HepG2 (cell line): ENCODE results near the gene DRC7. TPM values are rescaled to one million over a fixed set of nuclear protein-coding genes. Genes with fewer than 3 reads are reported as not detected.

Experiments used
- ARNT ChIP-seq: fragments of 450-650 bp; IDR thresholded peaks from 2 replicates; pipeline ENCODE4 v1.6.1; 2017
- ARNTL ChIP-seq: sonication (generic); formaldehyde crosslinking; IDR thresholded peaks from 2 replicates; pipeline ENCODE4 v1.4.0; 2020; ENCODE audit warnings: mild to moderate bottlenecking, missing genetic modification reagents
- CEBPB ChIP-seq: IDR thresholded peaks from 2 replicates; pipeline ENCODE4 v1.6.1; 2011; ENCODE audit warnings: low read depth, low read length, improper control_type of control experiment, borderline replicate concordance
- FOXO1 ChIP-seq: sonication (generic); formaldehyde crosslinking; IDR thresholded peaks from 2 replicates; pipeline ENCODE4 v1.4.0; 2020; ENCODE audit warnings: missing genetic modification reagents
- GABPB1 ChIP-seq: IDR thresholded peaks from 2 replicates; pipeline ENCODE4 v1.6.1; 2016; ENCODE audit warnings: mild to moderate bottlenecking, missing genetic modification reagents, moderate library complexity, missing compliant biosample characterization
- MAFF ChIP-seq: IDR thresholded peaks from 2 replicates; pipeline ENCODE4 v1.6.1; 2011; ENCODE audit warnings: low read depth, low read length, improper control_type of control experiment
- MATR3 ChIP-seq: sonication (generic); formaldehyde crosslinking; IDR thresholded peaks from 2 replicates; pipeline ENCODE4 v1.4.0; 2020; ENCODE audit warnings: missing genetic modification reagents
- MBNL3 ChIP-seq: fragments of 250-450 bp; sonication (Bioruptor Pico); conservative IDR thresholded peaks from 2 replicates; pipeline ENCODE4 v1.8.0; 2022; ENCODE audit warnings: mild to moderate bottlenecking, inconsistent platforms
- MLXIP ChIP-seq: sonication (generic); formaldehyde crosslinking; IDR thresholded peaks from 2 replicates; pipeline ENCODE4 v1.9.0; 2021; ENCODE audit warnings: missing genetic modification reagents, borderline replicate concordance
- NFKB2 ChIP-seq: sonication (generic); formaldehyde crosslinking; IDR thresholded peaks from 2 replicates; pipeline ENCODE4 v1.4.0; 2020; ENCODE audit warnings: missing genetic modification reagents, borderline replicate concordance
- NFYB ChIP-seq: sonication (generic); formaldehyde crosslinking; IDR thresholded peaks from 2 replicates; pipeline ENCODE4 v1.4.0; 2020; ENCODE audit warnings: missing genetic modification reagents
- PHF8 ChIP-seq: sonication (generic); formaldehyde crosslinking; IDR thresholded peaks from 2 replicates; pipeline ENCODE4 v1.5.0; 2020; ENCODE audit warnings: missing genetic modification reagents
- PRDM15 ChIP-seq: sonication (generic); formaldehyde crosslinking; IDR thresholded peaks from 2 replicates; pipeline ENCODE4 v1.4.0; 2020; ENCODE audit warnings: missing genetic modification reagents
- SMAD3 ChIP-seq: sonication (generic); formaldehyde crosslinking; IDR thresholded peaks from 2 replicates; pipeline ENCODE4 v1.4.0; 2020; ENCODE audit warnings: missing genetic modification reagents
- SP4 ChIP-seq: sonication (generic); formaldehyde crosslinking; IDR thresholded peaks from 2 replicates; pipeline ENCODE4 v1.8.1; 2023; ENCODE audit warnings: mild to moderate bottlenecking, missing genetic modification reagents
- ZBTB2 ChIP-seq: sonication (generic); formaldehyde crosslinking; IDR thresholded peaks from 2 replicates; pipeline ENCODE4 v1.8.0; 2022; ENCODE audit warnings: low read depth, missing genetic modification reagents
- ZBTB37 ChIP-seq: sonication (generic); formaldehyde crosslinking; IDR thresholded peaks from 2 replicates; pipeline ENCODE4 v1.4.0; 2020; ENCODE audit warnings: mild to moderate bottlenecking, missing genetic modification reagents
- ZNF20 ChIP-seq: sonication (generic); formaldehyde crosslinking; IDR thresholded peaks from 2 replicates; pipeline ENCODE4 v1.4.0; 2020; ENCODE audit warnings: mild to moderate bottlenecking, moderate library complexity, missing genetic modification reagents
- ZNF598 ChIP-seq: sonication (generic); formaldehyde crosslinking; IDR thresholded peaks from 2 replicates; pipeline ENCODE4 v1.5.1; 2020; ENCODE audit warnings: mild to moderate bottlenecking, missing genetic modification reagents, borderline replicate concordance
- ZNF670 ChIP-seq: sonication (generic); formaldehyde crosslinking; IDR thresholded peaks from 2 replicates; pipeline ENCODE4 v1.8.0; 2022; ENCODE audit warnings: mild to moderate bottlenecking, missing genetic modification reagents, borderline replicate concordance
- polyA plus RNA-seq, 8 experiments: library from polyadenylated mRNA; depleted of rRNA in 3 of 8; stranded (reverse) in 7 of 8; unstranded in 1 of 8; fragments of >200 nt; fragmentation: Illumina TruSeq in 4 of 8; extraction: Trizol in 4 of 8; gene quantifications; 2 replicates each; pipeline versions ENCODE4 v1.2.1 to v1.2.3, GENCODE V29; 2011 to 2016; ENCODE audit warnings: low read depth in 4 of 8, missing spikeins in 1 of 8, mixed read lengths in 1 of 8; ENCODE audit not compliant: insufficient read depth in 1 of 8
- total RNA-seq, 5 experiments: library from RNA; depleted of rRNA; stranded (reverse); fragments of >200 nt; fragmentation: Illumina TruSeq; extraction: Trizol; gene quantifications; 2 replicates each; pipeline ENCODE4 v1.2.3, GENCODE V29; 2016; ENCODE audit warnings: low read depth in 1 of 5

DRC7 gene
- total and polyA plus RNA-seq, 2 of the 13 experiments (the other 11 are each of a cell fraction or from before 2014, with no cell fraction given) = 2.7 to 3.4 TPM

- TF ChIP-seq GABPB1 (CRISPR knock-in tag) = peak; percentile 56; the same call in 1 of the 2 replicates
- TF ChIP-seq MATR3 (CRISPR knock-in tag) = no peak
- TF ChIP-seq NFKB2 (CRISPR knock-in tag) = peak; percentile 89; the same call in 1 of the 2 replicates
- TF ChIP-seq ZBTB37 = no peak
- TF ChIP-seq ARNTL = 0 out of 2 replicates have a peak, but pooled peaks have one; percentile 54
- TF ChIP-seq ZNF598 (CRISPR knock-in tag) = peak; percentile 66; the same call in 1 of the 2 replicates
- peak; percentile 66; the same call in 1 of the 2 replicates for TF ChIP-seq FOXO1 (CRISPR knock-in tag)
- no peak for TF ChIP-seq ZNF670 (CRISPR knock-in tag)
- TF ChIP-seq PRDM15 (CRISPR knock-in tag) = no peak
- peak; percentile 40; the same call in 1 of the 2 replicates for TF ChIP-seq NFYB (CRISPR knock-in tag)
- TF ChIP-seq SP4 (CRISPR knock-in tag) = 0 out of 2 replicates have a peak, but pooled peaks have one; percentile 44
- TF ChIP-seq CEBPB = no peak
- peak; percentile 86 for TF ChIP-seq SMAD3 (CRISPR knock-in tag)
- no peak for TF ChIP-seq MBNL3 (CRISPR knock-in tag)
- no peak for TF ChIP-seq ZBTB2 (CRISPR knock-in tag)
- TF ChIP-seq MLXIP = no peak
- TF ChIP-seq PHF8 (CRISPR knock-in tag) = peak; percentile 35
- TF ChIP-seq MAFF = no peak
- no peak for TF ChIP-seq ARNT
- TF ChIP-seq ZNF20 = no peak
Measured at GRCh38 chr16:57648581-57649442, 45.8 kb upstream of the DRC7 start (continued).
